HG02938 (cell line): ENCODE results near the gene SDK2.

Experiments
- ATAC-seq: cut with Tn5 transposase; IDR thresholded peaks from one replicate; pipeline ENCODE4 v1.9.1; 2021; ENCODE audit warnings: mild to moderate bottlenecking, moderate library complexity; ENCODE audit not compliant: unreplicated experiment

Gene SDK2

DNA sequence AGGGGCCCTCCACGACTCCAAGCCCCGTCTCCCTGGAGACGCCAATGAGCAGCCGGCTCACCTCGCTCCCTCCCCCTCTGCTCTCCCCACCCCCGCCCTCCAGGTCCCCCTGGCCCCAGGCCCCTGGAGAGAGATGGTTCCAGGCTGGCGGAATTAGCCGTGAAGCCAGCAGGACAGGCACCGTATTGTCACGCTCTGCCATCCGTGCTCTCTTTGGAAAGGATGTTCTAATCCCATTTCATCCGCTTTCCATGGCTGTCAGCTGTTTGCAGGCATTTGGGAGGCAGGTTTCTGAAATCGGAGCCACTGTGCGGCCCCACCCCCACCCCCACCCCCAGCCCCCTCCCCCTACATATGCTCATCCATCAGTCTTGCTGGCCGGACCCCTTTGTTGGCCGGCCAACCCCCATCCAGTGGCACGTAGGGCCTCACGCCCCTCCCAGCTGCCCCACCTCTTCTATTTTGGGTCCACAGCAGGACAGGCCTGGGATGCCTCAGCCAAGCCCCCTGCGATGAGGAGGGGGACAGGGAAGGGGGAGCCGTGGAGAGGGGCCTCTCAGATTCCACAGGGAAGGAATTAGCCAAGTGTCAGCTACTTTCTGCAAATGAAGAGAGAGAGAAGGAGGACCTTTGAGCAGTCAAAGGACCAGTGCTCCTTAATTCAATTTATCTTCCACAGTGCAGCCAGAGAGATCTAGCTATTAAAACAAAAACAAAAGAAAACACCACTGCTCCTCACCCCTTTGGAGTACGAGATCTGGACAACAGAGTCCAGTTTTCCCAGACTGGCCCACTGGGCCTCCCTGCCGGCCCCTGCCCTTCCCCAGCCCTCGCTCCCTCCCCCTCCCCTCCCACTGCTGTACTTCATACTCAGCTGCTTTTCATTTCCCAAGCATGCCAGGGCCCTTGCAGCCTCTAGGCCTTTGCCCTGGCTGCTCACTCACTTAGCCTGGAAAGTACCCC, 30.7 kb downstream of the SDK2 start:
- no peak for ATAC-seq

DNA sequence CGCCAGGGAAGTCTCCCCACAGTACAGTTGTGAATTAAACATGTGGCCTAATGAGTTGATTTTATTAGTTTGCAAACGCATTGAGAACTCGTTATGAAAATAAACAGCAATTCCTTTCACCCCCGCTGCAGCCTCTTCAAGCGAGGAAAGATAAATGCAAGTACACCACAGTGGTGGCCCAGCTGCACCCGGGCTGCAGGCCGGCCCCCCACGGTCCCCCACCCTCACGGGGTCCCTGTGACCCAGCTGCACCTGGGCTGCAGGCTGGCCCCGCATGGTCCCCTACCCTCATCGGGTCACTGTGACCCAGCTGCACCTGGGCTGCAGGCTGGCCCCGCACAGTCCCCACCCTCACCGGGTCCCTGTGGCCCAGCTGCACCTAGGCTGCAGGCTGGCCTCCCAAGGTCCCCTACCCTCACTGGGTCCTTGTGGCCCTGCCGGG, 32.2 kb downstream of the SDK2 start:
- no peak for ATAC-seq

DNA sequence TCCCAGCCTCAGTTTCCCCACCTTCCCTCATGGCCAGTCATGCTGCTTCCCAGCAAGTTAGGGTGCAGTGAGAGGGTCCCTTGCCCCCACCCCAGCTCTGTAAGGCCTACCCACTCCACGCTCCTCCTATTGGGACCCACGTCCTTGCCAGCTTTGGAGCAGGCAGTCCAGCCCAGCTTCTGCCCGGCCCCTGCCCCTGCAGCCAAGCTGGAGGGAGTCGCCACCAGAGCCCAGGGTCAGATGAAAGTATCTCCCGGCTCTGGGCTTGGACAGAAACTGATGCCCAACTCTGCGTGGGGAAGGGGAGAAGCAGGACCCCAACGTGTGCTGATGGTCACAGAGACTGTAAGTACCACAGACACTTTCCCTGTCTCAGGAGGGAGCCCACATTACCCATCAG, 32.6 kb downstream of the SDK2 start:
- no peak for ATAC-seq

DNA sequence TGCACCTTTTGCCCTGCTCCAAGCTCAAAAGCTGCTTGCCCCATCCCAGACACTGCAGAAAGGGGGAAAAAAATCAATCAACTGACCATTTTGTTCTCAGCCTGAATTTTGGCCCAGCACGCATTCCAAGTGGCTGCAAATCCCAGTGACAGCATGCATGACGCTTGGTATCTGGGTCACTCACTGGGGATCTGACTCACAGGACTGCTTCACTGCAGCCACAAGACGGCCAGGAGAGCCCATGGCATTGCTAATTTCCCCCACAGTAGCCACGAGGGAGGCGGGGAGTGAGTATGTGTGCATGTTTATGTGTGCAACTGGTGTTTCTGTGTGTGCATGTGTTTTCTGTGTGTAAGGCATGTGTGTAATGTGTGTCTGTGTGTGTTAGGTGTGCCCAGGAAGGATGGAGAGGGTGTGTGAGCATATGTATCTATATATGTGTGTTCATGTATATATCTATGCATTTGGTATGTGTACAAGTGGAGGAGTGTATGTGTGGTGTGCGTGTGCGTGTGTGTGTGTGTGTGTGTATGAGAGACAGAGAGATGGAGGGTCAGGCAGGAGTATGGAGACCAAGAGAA, 33.8 kb downstream of the SDK2 start:
- ATAC-seq, result no peak

DNA sequence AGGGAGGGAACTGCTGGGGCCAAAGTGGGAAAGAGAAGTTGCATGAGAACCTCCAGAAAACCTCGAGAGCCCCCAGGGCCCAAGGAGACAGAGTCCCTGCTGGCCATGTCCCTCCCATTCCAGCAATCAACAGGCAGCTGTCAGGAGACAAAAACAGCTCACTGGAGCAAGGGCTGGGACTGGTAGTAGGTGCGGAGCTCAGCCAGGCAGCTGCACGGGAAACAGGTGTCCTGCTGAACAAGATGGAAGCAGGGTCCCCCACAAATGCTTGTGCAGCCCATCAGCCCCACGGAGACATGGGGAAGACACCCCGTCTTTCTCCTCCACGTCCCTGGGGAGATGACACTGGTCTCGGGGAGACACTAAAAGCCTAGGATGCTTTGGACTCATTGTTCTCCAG, 34.5 kb downstream of the SDK2 start:
- ATAC-seq, result no peak

DNA sequence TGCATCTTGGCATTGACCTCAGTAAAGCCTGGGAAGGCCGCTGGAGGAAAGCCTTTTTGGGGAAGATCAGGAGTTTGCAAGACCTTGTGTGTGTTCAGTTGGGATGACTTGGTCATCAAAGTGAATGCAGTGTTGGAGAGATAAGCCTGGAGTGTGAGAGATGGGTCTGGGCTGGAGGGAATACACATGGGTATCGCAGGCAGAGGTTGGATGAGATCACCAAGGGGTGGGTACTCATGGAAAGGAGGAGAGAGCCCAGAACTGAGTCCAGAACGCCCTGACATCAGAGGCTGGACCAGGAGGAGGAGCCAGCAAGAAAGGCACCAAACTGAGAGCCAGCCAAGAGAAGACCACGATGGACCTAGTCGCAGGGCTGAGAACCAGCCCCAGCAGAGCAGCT, 35.2 kb downstream of the SDK2 start:
- no peak for ATAC-seq

DNA sequence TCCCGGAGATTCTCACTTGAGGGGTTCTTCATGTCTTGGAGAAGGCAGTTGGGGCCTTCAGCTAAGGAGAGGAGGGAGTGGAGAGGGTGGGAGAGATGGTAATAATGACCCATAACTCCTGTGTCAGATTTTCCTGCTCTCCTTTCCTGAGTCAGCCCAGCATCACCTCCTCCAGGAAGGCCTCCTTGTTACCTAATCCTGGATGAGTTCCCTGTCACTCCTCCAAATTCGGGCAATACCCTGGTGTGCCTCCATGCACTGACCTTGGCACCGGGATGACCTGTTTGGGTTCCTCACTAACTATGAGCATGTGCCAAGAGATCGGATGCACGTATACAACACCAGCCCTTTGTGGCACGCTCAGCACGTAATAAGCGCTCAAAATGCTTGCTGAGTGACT, 38.8 kb downstream of the SDK2 start:
- no peak for ATAC-seq

DNA sequence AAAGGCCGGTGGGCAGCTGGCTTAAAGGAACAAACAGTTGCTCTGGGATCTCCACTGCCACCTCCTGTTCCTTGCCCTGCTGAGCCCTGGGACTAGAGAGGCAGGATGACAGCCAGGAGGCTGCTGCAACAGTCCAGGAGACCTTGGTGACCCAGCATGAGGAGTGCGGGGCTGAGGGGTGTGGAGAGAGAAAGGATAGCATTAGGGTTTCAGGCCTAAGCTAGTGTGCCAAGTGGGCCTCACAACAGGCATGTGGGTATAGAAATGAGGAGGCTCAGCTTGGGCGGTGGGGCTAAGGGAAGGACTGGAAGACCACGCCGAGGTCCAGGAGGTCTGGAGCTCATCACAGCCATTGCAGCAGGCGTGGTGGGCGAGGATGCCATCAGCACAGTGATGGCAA, 39.8 kb downstream of the SDK2 start:
- ATAC-seq, result no peak

DNA sequence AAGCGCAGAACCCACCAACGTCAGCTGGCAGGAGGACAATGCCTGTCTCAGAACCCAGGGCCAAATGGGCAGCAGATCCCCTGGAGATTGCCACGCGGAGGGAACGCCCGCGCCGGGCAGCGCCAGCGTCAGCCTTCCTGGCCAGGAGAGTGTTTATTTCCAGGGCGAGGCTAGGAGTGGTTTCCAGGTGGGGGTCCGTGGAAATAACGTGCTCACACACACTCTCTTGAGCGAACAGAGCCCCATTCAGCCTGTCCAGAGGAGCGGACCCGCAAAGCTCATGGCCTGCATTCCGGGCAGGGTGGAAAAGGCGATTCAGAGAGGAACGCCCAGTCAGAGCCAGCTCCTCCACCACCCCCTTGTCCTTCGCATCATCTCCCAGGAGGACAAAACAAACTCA, 40.3 kb downstream of the SDK2 start:
- no peak for ATAC-seq

DNA sequence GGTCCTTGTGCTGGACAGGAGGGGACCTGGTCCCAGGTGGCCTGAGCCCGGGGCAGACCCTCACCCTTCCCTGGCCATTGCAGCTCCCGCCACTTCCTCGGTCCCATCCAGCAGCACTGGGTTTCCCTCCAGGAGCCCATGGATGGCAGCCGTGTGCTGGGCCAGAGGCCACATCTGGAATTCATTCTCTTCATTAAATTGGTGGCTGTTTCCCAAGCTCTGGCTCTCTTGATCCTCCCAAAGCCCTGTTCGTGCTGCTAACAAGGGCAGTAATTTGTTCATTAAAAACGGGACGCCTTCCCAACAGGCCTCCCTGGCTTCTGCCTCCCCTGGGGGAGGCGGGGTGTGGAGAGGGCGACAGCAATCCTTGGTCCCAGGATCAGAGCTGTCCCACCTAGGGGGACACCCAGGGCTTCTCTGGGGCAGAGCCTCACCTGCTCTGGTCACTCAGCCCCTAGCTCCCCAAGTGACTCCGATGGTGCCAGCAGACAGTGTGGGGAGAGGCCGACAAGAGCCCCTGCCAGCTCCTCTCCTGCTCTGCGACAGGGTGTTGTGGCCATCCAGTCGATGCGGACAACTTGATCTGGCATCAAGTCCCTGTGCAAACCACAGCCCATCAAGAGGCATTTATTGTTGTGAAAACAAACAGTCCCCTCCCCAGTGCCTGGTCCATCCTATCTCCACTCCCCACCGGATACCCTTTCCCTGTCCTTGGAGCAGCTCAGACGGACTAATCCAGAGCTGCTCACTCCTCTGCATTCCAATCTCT, 44.0 kb downstream of the SDK2 start:
- no peak for ATAC-seq

DNA sequence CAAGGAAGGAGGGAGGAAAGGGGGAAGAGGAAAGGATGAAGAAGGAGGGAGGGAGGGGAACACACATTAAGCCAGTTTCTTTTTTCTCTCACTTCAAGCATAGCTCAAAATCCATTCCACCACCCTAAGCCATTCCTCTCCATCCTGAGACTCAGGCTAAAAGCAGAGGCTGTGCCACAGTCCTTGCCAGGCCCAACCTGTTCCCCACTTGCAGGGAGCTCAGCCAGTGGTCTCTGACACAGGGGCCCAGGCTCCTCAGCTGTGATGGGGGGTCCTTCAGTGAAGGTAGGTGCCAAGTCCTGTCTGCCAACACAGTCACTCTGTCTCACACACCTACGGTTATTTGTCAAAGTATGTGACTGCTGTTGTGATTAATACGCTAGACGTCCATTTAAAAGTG, 44.6 kb downstream of the SDK2 start:
- no peak for ATAC-seq

DNA sequence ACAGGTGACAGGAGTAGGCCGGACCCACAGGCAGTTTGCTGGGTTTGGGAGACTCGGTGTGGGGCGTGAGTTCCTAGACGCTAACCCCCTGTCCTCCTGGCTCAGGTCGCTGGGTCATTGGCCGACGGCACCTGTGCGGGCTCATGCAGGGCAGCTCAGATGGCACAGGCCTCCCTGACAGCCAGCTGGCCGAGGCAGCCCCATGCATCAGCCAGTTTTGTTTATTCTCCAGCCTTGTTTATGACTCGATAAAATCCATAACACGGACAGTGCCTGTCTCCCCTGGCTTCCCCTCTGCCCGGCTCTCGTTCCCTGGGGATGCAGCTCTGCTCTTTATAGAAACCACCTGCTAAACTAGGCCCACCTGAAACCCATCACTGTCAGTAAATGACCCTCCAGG, 46.0 kb downstream of the SDK2 start:
- ATAC-seq, result no peak

DNA sequence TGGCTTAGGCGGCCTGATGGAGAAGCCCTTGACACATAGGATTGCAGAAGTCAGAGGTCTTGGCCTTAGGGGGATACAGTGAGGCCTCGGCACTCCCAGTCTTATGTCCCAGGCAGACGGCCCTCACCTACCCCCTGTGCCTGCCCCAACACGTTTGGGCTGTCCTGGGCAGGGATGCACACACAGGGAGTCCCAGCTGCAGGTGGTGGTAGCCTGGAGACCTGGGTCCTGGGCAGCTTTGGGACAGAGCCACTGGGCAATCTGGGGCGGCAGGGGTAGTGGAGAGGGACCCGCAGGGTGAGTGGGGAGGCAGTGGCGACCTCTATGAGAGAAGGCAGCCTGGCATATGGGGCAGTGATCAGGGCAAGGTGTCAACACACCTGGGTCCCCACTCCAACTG, 48.3 kb downstream of the SDK2 start:
- no peak for ATAC-seq

DNA sequence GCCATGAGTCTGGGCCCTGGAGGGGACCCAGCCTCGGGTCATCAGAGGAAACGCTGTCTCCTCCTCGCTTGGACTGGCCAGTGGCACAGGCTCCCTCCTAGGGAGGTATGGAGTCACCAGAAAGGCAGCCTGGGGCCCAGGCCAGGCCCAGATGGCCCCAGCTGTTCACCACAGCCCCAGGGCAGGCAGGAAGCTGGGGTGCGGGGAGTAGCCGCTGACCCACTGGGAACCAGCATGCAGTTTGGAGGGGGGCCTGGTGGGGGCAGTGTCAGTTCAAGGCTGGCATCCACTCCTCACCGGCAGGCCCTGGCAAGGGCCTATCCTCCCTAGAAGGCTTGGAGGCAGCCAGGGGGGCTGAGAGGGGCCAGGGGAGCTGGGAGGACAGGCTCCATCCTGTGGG, 48.8 kb downstream of the SDK2 start:
- no peak for ATAC-seq

DNA sequence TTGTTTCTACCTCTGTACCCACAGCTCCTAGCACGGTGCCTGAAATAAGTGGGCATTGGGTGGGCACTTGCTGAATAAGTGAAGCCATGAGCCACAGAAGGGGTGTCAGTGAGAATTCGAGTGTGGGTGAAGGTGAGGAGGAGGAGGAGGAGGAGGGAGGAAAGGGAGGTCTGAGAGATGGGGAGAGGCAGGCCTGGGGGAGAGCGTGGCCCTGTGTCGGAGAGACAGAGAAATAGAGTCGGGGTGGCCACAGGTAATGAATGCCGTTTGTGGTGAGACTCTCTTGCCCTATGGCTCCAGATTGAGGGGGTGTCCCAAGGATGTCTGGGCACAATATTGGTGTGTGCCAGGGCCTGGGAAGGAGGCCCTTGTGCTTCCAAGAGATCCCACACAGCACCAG, 49.2 kb downstream of the SDK2 start:
- no peak for ATAC-seq

DNA sequence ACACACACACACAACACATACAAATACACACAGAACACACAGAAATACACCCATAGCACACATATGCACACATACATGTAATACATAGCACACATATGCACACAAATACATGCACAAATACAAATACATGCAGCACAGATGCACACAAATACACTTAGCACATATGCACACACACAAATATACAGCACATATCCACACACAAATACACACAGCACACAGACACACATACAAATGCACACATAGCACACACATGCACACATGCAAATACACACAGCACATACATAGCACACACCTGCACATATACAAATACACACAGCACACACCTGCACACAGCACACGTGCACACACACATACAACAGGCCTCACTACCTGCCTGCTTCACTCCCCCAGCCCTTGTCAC, 49.6 kb downstream of the SDK2 start:
- no peak for ATAC-seq

DNA sequence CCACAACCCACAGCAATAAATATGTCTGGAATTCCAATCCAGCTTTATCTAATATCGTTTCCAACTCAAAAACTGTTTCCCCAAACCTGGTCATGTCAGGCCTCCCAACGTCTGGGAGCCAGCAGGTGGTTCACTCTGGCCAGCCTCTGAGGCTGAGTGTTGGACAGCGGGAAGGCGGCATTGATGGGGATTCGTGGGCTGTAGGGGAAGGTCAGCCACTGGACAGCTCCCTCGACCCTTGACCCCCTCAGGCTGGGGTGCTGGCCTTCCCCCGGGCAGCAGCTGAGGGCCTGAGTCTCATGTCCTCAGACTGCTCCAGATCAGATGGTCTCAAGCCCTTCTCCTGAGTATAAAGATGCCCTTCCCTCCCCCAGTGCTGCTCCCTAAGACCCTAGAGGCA, 50.2 kb downstream of the SDK2 start:
- no peak for ATAC-seq

DNA sequence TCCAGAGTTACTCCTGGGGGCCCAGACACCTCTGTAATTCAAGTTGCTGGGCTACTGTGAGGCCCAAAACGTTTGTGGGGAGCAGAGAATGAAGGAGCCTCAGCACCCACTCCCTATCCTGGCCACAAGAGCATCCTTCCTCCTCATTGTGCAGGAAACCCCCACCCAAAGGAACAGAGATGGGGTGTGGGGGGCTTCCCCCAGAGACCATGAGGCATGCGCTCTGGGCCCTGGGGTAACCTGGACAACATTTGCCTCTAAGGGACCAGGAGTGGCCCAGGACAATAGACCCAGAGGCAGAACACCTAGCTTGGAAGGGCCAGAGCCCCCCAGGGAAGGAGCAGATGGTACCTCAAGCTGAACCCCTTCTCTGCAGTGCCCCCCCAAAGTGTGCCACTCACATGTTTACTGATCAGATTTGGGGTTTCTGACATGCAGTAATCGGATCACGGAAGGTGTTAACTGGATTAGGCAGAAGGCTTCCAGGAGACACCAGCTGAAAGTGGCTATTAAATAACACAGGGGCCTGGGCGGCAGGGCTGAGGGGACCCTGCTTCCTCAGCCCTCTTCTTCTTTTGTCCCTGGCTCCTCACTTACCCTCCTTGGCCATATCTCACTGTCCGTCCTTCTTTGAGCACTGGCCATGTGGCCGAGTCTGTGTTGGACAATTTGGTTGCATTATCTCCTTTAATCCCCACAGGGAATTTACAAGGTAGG, 50.8 kb downstream of the SDK2 start:
- no peak for ATAC-seq

DNA sequence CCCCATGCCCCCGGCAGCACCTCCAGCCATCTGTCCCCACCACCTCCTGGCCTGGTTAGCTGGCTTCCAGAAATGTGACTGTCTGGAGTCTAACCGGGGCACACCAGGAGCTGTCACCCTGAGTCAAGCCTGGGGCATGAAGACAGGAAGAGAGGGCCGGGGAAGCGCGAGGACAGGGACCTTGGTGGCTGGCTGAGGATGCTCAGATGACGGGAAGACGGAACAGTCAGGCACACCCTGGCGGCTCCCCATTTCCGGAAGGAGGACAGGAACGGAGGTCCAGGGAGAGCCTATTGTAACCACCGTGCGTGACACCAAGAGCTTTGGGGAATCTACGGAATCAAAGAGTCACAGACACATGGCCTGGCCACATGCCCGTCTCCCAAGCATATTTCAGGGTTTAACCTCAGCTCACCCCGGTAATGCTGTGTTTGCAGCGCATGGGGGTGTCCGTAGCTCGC, 51.7 kb downstream of the SDK2 start:
- no peak for ATAC-seq

DNA sequence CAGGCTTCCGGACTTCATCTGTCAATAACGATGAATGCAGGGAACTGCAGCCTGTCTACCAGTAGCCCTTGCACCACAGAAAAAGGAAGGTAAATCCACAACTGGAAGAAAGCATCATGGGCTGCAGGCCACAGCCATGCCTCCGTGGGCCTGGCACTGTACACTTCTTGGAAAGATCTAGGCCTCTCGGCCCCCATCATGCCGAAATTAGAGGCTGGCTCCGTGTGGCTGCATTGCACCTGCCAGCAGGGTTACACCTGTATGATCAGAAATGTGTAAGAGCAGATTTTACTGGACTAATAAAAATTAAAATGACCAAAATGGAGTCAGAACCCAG, 52.2 kb downstream of the SDK2 start:
- no peak for ATAC-seq
